Smooth muscle cell (in vitro differentiated cells): ENCODE data around the gene HOXD4. TPM values are rescaled to one million over a fixed set of nuclear protein-coding genes. Genes with fewer than 3 reads are reported as not detected.

ENCODE experiments used
- DNase-seq: peaks from one replicate; lab custom pipeline; 2025; ENCODE audit not compliant: unreplicated experiment; lab: John Stamatoyannopoulos, UW
- H2AFZ ChIP-seq: fragments of 200-600 bp; sonication (generic); 2 replicates; pipeline ENCODE4 v1.6.0; 2016; ENCODE audit warnings: antibody characterized with exemption, low read depth, mild to moderate bottlenecking
- H3F3A ChIP-seq: fragments of 200-600 bp; sonication (generic); 2 replicates; pipeline ENCODE4 v1.6.0; 2017; ENCODE audit warnings: antibody characterized with exemption, low read depth
- H3K27ac ChIP-seq: fragments of 200-600 bp; sonication (generic); 2 replicates; pipeline ENCODE4 v1.5.1; 2016; ENCODE audit warnings: low read depth, mild to moderate bottlenecking
- H3K27me3 ChIP-seq: fragments of 200-600 bp; sonication (generic); 2 replicates; pipeline ENCODE4 v1.6.1; 2016; ENCODE audit warnings: low read depth, mild to moderate bottlenecking
- H3K36me3 ChIP-seq: fragments of 200-600 bp; sonication (generic); 2 replicates; pipeline ENCODE4 v1.5.1; 2016; ENCODE audit warnings: low read depth
- H3K4me1 ChIP-seq: fragments of 200-600 bp; sonication (generic); 2 replicates; pipeline ENCODE4 v1.5.1; 2016; ENCODE audit warnings: low read depth
- H3K4me2 ChIP-seq: fragments of 200-600 bp; sonication (generic); 2 replicates; pipeline ENCODE4 v1.6.0; 2016; ENCODE audit warnings: mild to moderate bottlenecking
- H3K4me3 ChIP-seq: fragments of 200-600 bp; sonication (generic); 2 replicates; pipeline ENCODE4 v1.5.1; 2016; ENCODE audit warnings: mild to moderate bottlenecking
- H3K79me2 ChIP-seq: fragments of 200-600 bp; sonication (generic); 2 replicates; pipeline ENCODE4 v1.6.0; 2016; ENCODE audit warnings: low read depth, mild to moderate bottlenecking
- H3K9ac ChIP-seq: fragments of 200-600 bp; sonication (generic); 2 replicates; pipeline ENCODE4 v1.6.0; 2016; ENCODE audit warnings: low read depth
- H3K9me3 ChIP-seq: fragments of 200-600 bp; sonication (generic); replicated peaks from 2 replicates; pipeline ENCODE4 v1.5.1; 2016; ENCODE audit warnings: low read depth
- H4K20me1 ChIP-seq: fragments of 200-600 bp; sonication (generic); 2 replicates; pipeline ENCODE4 v1.6.0; 2016; ENCODE audit warnings: low read depth
- WGBS: methylation state at CpG from one replicate; pipeline ENCODE4 v1.1.7; 2016; ENCODE audit warnings: low lambda C conversion rate; 5-methylcytosine and 5-hydroxymethylcytosine counted together
- polyA plus RNA-seq: library from polyadenylated mRNA; unstranded; fragments of >200 nt; fragmentation: Nextera tagmentation; extraction: Ambion mirVana; gene quantifications from 2 replicates; pipeline ENCODE4 v1.2.1, GENCODE V29; 2016
- total RNA-seq: library from RNA; depleted of rRNA; stranded (reverse); fragments of >200 nt; gene quantifications from 2 replicates; pipeline ENCODE4 v1.2.3, GENCODE V29; 2014
- TF ChIP-seq, protein P1 (sequence below): fragments of 200-600 bp; sonication (generic); IDR thresholded peaks from 2 replicates; pipeline ENCODE4 v1.5.1; 2017; ENCODE audit warnings: borderline replicate concordance, mild to moderate bottlenecking, antibody characterized with exemption; ENCODE audit not compliant: insufficient read depth, poor library complexity, severe bottlenecking

The HOXD4 gene
- total and polyA plus RNA-seq, 2 experiments from 2014 or later: not detected

DNA sequence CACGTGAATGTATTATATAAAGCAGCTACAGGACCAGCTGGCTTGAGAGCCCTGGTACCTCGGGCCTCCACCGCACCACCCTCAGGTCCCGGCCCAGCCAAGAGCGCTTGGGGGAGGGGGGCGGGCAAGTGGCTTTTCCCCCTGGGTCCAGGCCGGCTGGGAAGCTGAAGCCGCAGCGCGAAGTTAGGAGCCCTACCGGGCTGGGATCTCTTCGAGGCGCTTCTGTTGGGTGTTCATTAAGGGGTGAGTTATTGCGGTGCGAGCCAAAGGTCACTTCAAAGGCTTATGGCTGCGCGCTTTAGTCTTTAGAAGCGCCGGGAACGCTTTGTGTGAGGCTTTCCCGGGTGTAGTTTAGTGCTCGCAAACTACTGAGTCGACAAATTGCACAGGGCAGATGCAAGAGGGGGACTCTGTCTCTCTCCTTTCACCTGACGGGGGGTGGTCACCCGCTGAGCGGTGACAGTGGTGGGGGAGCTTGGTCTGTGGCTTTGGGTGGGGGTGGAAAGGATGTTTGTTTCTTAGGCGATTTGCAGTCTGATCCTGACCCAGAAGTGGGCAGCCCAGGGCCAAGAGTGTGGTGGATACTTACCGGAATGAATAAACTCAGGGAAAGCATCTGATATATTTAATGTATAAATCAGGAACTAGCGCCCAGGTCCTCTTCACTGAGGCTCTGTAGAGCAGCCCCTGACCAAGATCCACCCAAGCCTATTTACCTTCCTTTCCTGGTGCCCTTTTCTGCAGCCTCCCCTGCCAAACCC lies 11.7 kb downstream of the HOXD4 start:
- 6% methylated on average over 29 of the region's 29 CpGs for WGBS
- no peaks in the 10 kb centered on the region for H3K4me1 ChIP-seq
- H3K27me3 ChIP-seq: peaks cover 100% of the 10 kb centered on the region

DNA sequence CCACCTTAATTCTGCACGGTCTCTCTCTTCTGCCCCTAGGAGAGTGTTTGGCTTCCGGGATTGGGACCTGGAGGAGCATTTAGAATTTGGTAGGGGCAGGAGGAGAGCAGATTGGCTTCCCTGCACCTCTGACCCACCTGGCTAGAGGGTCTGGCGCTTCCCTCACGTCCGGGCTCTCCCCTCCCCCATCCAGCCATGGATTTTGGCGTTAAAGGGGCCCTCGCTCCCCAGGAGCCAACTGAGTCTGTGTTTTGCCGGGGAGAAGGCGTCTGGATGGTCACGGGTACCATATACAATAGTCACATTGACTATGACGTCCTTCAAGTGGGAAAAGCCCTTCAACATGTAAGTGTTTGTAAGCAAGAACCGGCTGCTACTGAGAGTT lies 12.3 kb downstream of the HOXD4 start:
- no peaks in the 10 kb centered on the region for H3F3A ChIP-seq
- H3K27ac ChIP-seq: no peak overlapping the region
- no peak overlapping the region for H2AFZ ChIP-seq
- H3K4me2 ChIP-seq: no peak overlapping the region
- H3K4me1 ChIP-seq: no peaks in the 10 kb centered on the region
- H3K36me3 ChIP-seq: no peaks in the 10 kb centered on the region
- peaks cover 100% of the 10 kb centered on the region for H3K27me3 ChIP-seq
- H3K4me3 ChIP-seq: no peak overlapping the region
- no peaks in the 10 kb centered on the region for H3K9me3 ChIP-seq
- no peak for DNase-seq
- 6% methylated on average over 12 of the region's 12 CpGs for WGBS
- H3K9ac ChIP-seq: no peak overlapping the region
- no peaks in the 10 kb centered on the region for H4K20me1 ChIP-seq
- TF ChIP-seq, protein P1, sequence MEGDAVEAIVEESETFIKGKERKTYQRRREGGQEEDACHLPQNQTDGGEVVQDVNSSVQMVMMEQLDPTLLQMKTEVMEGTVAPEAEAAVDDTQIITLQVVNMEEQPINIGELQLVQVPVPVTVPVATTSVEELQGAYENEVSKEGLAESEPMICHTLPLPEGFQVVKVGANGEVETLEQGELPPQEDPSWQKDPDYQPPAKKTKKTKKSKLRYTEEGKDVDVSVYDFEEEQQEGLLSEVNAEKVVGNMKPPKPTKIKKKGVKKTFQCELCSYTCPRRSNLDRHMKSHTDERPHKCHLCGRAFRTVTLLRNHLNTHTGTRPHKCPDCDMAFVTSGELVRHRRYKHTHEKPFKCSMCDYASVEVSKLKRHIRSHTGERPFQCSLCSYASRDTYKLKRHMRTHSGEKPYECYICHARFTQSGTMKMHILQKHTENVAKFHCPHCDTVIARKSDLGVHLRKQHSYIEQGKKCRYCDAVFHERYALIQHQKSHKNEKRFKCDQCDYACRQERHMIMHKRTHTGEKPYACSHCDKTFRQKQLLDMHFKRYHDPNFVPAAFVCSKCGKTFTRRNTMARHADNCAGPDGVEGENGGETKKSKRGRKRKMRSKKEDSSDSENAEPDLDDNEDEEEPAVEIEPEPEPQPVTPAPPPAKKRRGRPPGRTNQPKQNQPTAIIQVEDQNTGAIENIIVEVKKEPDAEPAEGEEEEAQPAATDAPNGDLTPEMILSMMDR: no peak
- H3K79me2 ChIP-seq: no peaks in the 10 kb centered on the region

More for the DNA sequence above, 11.7 kb downstream of the HOXD4 start:
- Histone ChIP-seq H3K4me2 (no peak overlapping the region), H3K4me3 (no peak overlapping the region), H4K20me1 (peaks cover under 1% of the 10 kb centered on the region), H3F3A (no peaks in the 10 kb centered on the region), H3K27ac (no peak overlapping the region), H3K9ac (no peak overlapping the region), H2AFZ (no peak overlapping the region), H3K9me3 (no peaks in the 10 kb centered on the region), H3K79me2 (no peaks in the 10 kb centered on the region), H3K36me3 (no peaks in the 10 kb centered on the region)
- DNase-seq: no peak
- TF ChIP-seq, protein P1: no peak

DNA sequence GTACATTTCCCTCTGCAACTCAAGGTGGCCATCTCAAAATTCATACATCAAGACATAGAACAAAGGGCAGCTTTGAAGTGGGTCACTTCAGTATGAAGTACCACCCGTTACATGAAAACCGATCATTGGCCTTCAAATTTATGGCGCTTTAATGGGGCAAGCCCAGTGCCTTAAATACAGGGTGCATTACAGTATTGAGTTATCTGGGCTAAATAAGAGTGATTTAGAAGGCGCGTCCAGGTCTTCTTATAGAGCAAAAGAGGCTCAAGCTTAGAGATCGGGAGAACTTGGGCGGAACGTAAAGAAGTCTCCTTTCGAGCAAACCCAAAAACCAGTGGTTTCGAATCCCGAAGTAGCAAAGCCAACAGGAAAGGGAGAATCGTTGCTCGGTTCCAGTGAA lies 12.9 kb downstream of the HOXD4 start:
- no peak overlapping the region for H2AFZ ChIP-seq
- TF ChIP-seq, protein P1: no peak

More for the DNA sequence above, 12.9 kb downstream of the HOXD4 start:
- H3K4me1 ChIP-seq: no peaks in the 10 kb centered on the region
- no peak overlapping the region for H3K4me3 ChIP-seq
- DNase-seq: no peak
- 24% methylated on average over 13 of the region's 13 CpGs for WGBS
- H3K36me3 ChIP-seq: no peaks in the 10 kb centered on the region
- H3K9ac ChIP-seq: no peak overlapping the region
- H3K27me3 ChIP-seq: peaks cover 100% of the 10 kb centered on the region
- no peaks in the 10 kb centered on the region for H3K79me2 ChIP-seq
- H4K20me1 ChIP-seq: no peaks in the 10 kb centered on the region
- no peaks in the 10 kb centered on the region for H3F3A ChIP-seq
- no peak overlapping the region for H3K4me2 ChIP-seq
- H3K9me3 ChIP-seq: no peaks in the 10 kb centered on the region
- H3K27ac ChIP-seq: no peak overlapping the region
